GM12875 (cell line): Measurements from ENCODE around the gene MED8.
A peak's percentile ranks its signal among the peaks of the same experiment; 100 is the strongest.
"Not testable (repeated sequence)": the region's sequence is repeated elsewhere in the genome, so short reads cannot be mapped to it uniquely, and the experiment has no call there.

ENCODE experiments used
- H3K4me3 ChIP-seq: one replicate; pipeline ENCODE4 v1.5.1; 2011; ENCODE audit warnings: low read depth, low read length, control low read depth
- TF ChIP-seq, protein P1 (sequence below): IDR thresholded peaks from 2 replicates; pipeline ENCODE4 v1.5.1; 2011; ENCODE audit warnings: low read depth, mild to moderate bottlenecking, control low read depth, inconsistent platforms, low read length, moderate library complexity, borderline replicate concordance; ENCODE audit not compliant: insufficient read depth

Gene MED8

DNA sequence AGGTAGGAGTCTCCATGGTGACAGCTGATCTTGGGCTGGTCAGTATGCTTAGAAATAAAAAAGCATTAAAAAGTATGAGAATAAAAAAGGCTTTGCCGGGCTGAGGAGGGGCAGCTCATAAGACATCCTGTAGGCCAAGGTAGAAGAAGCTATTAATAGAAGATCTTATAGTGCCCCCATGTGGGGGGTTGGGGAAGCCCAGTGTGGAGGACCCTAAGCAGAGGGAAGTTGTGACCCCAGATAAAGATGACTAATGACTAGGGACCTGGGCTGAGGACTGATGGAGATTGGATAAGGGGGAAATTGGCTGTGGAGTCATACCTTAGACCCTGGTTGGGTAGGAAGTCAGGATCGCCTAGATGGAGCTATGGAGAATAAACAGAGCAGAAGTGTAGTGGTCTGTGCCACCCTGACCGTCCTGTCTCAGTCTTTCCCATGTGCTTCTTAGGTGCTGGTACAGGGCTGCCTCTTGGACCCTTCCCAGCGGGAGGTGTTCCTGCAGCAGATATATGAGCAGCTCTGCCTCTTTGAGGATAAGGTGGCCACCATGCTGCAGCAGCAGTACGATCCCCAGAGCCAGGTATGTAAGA is 25.1 kb upstream of the MED8 start:
- TF ChIP-seq, protein P1, sequence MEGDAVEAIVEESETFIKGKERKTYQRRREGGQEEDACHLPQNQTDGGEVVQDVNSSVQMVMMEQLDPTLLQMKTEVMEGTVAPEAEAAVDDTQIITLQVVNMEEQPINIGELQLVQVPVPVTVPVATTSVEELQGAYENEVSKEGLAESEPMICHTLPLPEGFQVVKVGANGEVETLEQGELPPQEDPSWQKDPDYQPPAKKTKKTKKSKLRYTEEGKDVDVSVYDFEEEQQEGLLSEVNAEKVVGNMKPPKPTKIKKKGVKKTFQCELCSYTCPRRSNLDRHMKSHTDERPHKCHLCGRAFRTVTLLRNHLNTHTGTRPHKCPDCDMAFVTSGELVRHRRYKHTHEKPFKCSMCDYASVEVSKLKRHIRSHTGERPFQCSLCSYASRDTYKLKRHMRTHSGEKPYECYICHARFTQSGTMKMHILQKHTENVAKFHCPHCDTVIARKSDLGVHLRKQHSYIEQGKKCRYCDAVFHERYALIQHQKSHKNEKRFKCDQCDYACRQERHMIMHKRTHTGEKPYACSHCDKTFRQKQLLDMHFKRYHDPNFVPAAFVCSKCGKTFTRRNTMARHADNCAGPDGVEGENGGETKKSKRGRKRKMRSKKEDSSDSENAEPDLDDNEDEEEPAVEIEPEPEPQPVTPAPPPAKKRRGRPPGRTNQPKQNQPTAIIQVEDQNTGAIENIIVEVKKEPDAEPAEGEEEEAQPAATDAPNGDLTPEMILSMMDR: peak; percentile 47
- H3K4me3 ChIP-seq: no peak overlapping the region

DNA sequence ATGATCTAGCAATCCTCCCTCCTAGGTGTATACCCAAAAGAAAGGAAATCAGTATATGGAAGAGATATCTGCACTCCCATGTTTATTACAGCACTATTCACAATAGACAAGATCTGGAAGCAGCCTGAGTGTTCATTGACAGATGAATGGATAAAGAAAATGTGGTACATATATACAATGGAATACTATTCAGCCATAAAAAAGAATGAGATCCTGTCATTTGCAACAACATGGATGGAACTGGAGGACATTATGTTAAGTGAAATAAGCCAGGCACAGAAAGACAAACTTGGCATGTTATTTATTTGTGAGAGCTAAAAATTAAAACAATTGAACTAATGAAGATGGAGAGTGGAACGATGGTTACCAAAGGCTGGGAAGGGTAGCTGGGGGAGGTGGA is 23.8 kb upstream of the MED8 start:
- H3K4me3 ChIP-seq: not testable (repeated sequence)

DNA sequence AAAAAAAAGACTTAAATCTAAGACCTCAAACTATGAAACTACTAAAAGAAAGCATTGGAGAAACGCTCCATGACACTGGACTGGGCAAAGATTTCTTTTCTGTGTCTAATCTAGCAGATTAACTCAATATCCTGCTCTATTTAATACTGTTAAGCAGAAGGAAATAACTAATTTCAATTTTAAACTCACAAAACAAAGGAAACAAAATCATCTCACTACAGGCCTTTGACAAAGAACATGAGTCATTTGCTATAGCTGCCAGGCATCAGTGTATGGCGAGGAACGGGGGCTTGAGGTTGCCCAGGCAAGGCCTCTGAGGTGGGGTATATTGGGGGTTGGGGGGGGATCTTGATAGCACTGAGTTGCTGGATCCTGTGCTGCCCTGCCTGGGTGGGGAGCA is 21.0 kb upstream of the MED8 start:
- no peak overlapping the region for H3K4me3 ChIP-seq
- TF ChIP-seq, protein P1: no peak

DNA sequence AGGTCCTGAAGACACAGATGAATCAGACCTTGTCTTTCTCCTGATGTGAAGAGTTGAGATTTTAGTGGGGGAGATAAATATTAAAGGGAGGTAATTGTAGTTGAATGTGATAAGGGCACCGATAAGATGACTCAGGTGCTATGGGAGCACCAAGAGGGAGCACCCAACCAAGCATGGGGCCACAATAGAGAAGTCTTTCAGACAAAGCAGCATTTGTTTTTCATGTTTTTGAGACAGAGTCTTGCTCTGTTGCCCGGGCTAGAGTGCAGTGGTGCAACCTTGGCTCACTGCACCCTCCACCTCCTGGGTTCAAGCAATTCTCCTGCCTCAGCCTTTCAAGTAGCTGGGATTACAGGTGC is 16.3 kb upstream of the MED8 start:
- H3K4me3 ChIP-seq: no peak overlapping the region
- TF ChIP-seq, protein P1: no peak

DNA sequence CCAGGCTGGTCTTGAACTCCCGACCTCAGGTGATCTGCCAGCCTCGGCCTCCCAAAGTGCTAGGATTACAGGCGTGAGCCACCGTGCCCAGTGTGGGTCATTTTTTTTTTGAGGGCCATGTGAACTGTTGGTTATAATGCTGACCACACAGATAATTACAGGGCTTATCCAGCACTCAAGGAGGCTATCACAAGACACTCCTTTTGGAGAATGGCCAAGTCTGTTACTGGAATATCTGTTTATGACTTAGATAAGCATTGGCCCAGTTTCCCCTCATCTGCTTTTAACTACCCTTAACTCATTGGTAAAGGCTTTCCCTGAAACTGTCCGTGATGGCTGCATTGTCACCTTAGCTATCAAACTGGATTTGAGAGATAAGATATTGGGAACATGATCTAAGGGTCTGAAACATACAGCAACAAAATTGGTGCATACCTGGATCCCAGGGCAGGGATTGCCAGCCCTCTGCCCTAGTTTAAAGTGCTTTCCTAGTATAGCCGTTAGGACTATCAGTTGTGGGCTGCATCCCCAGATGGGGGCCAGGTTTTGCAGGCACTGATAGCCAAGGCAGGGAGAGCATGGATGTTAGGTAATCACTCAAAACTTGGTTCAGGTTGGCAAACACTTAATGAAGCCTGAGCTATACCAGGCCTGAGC is 15.7 kb upstream of the MED8 start:
- TF ChIP-seq, protein P1: no peak
- H3K4me3 ChIP-seq: no peak overlapping the region

DNA sequence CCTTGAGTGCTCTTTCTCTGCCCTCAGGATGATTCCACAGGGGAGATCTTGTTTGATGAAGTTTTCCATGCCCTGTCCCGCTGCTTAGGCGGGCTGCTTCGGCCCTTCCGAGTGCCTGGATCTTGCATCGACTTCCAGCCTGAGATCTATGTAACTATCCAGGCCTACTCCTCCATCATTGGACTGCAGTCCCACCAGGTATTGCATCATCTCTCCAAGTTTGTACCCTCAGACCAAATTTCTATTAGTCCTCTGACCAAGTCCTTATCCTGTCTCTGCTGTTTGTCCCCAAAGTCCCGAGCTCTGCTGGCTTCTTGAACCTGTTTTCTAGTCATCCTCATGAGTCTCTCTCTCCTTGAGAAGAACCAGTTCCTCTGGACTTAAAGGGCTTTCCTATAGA is 14.8 kb upstream of the MED8 start:
- TF ChIP-seq, protein P1: no peak
- no peak overlapping the region for H3K4me3 ChIP-seq

DNA sequence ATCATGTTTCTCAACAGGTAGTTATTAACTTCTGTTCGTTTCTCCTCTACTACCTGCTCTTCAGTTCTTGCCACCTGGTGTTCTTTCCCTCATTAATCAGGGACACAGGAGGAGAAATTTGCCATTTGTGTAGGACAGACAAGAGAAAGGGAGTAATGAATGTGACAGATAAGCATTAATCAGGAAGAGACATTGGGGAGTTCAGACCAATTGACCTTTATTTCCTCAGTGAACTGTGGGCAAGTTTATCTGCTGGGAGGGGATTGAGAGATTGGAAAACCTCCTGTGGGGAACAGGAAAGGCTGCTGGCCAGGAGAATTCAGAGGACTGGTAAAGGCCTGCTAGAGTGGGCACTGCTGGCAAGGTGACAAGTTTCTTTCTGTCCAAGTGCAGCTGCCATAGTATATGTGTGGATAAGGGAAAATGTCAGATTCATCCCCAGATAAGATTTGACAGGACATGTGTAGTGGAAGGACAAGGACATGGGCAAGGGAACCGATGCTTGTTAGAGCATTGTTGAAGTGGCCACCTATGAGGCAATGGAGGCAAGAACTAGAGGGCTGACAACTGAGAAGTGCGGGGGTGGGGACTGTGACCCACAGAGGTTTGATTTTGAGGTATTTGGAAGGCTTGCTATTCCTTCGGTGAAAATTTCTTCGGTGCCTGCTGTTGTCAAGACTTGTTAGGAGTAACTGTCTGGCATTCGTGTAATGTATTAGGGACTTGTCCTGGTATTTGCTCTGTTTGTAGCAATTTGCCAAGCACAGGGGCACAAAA is 12.7 kb upstream of the MED8 start:
- no peak overlapping the region for H3K4me3 ChIP-seq
- TF ChIP-seq, protein P1: no peak

DNA sequence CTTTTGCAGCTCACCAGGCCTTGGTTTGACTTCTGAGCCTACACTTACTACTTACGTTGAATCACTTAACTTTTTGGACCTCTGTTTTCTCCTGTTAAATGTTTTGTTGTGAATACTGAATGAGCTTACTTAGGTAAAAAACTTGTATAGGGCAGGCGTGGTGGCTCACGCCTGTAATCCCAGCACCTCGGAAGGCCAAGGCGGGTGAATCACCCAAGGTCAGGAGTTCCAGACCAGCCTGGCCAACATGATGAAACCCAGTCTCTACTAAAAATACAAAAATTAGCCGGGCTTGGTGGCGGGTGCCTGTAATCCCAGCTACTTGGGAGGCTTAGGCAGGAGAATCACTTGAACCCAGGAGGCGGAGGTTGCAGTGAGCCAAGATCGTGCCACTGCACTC is 10.8 kb upstream of the MED8 start:
- not testable (repeated sequence) for H3K4me3 ChIP-seq
